Keratinocyte (primary cell): ENCODE data around the gene CLEC7A. TPM values are rescaled to one million over a fixed set of nuclear protein-coding genes. Genes with fewer than 3 reads are reported as not detected.

Experiments
- DNase-seq: peaks from one replicate; pipeline ENCODE4 v3.0.0-alpha.2; 2011; ENCODE audit warnings: low read depth, missing footprints, low spot score
- FAIRE-seq: peaks from 2 replicates; lab custom pipeline; 2011; peaks lifted over from hg19 to GRCh38; lab: Jason Lieb, UNC
- H2AFZ ChIP-seq: 2 replicates; pipeline ENCODE4 v1.6.0; 2012; ENCODE audit warnings: low read length, control low read depth, inconsistent platforms; ENCODE audit not compliant: control insufficient read depth
- H3K27ac ChIP-seq: 2 replicates; pipeline ENCODE4 v1.5.1; 2011; ENCODE audit warnings: low read length; ENCODE audit not compliant: control insufficient read depth, insufficient read depth
- H3K27me3 ChIP-seq: 3 replicates; pipeline ENCODE4 v1.6.0; 2011; ENCODE audit warnings: low read length; ENCODE audit not compliant: control insufficient read depth, insufficient read depth; ENCODE audit errors: extremely low read depth
- H3K36me3 ChIP-seq, 2 experiments: 2 replicates in 1 of 2; 3 replicates in 1 of 2; pipeline ENCODE4 v1.5.1; 2011; ENCODE audit warnings: low read length in 2 of 2, mild to moderate bottlenecking in 1 of 2; ENCODE audit not compliant: control insufficient read depth in 2 of 2, insufficient read depth in 2 of 2; ENCODE audit errors: extremely low read depth in 1 of 2
- H3K4me1 ChIP-seq: 3 replicates; pipeline ENCODE4 v1.5.1; 2011; ENCODE audit warnings: low read length; ENCODE audit not compliant: control insufficient read depth, insufficient read depth; ENCODE audit errors: extremely low read depth
- H3K4me2 ChIP-seq: 3 replicates; pipeline ENCODE4 v1.6.0; 2011; ENCODE audit warnings: low read depth, low read length; ENCODE audit not compliant: control insufficient read depth, insufficient read depth; ENCODE audit errors: extremely low read depth
- H3K4me3 ChIP-seq, 3 experiments: fragments of 200-600 bp in 1 of 3; sonication (generic) in 1 of 3; 2 replicates in 2 of 3; 3 replicates in 1 of 3; pipeline ENCODE4 v1.5.1; 2011 to 2016; ENCODE audit warnings: low read length in 3 of 3, mild to moderate bottlenecking in 3 of 3, control low read depth in 2 of 3, inconsistent platforms in 1 of 3, low read depth in 1 of 3, mixed read lengths in 1 of 3, mixed run types in 1 of 3, moderate library complexity in 1 of 3; ENCODE audit not compliant: control insufficient read depth in 2 of 3, insufficient read depth in 2 of 3; ENCODE audit errors: extremely low read depth in 1 of 3
- H3K79me2 ChIP-seq: 2 replicates; pipeline ENCODE4 v1.6.0; 2012; ENCODE audit warnings: low read length; ENCODE audit not compliant: control insufficient read depth, insufficient read depth
- H3K9ac ChIP-seq: 3 replicates; pipeline ENCODE4 v1.6.0; 2011; ENCODE audit warnings: low read length; ENCODE audit not compliant: control insufficient read depth, insufficient read depth; ENCODE audit errors: extremely low read depth
- H3K9me1 ChIP-seq: 3 replicates; pipeline ENCODE4 v1.6.0; 2011; ENCODE audit warnings: low read length; ENCODE audit not compliant: control insufficient read depth, insufficient read depth; ENCODE audit errors: extremely low read depth
- H3K9me3 ChIP-seq: 2 replicates; pipeline ENCODE4 v1.5.1; 2012; ENCODE audit warnings: low read depth, low read length; ENCODE audit not compliant: control insufficient read depth
- H4K20me1 ChIP-seq: 3 replicates; pipeline ENCODE4 v1.6.0; 2011; ENCODE audit warnings: low read length; ENCODE audit not compliant: control insufficient read depth, insufficient read depth; ENCODE audit errors: extremely low read depth
- EZH2 ChIP-seq: IDR thresholded peaks from one replicate; pipeline ENCODE4 v1.6.1; 2012; ENCODE audit warnings: inconsistent platforms, mild to moderate bottlenecking, low read length, moderate library complexity
- dilution Hi-C: fragments of 300-500 bp; cut with MboI; formaldehyde crosslinking; loops from one replicate; pipeline ENCODE4 v1.7.0; 2020; ENCODE audit warnings: low sequenced_read_pairs; ENCODE audit not compliant: extremely low pct_ligation_motif_present
- polyA plus RNA-seq, 5 experiments: library from polyadenylated mRNA; depleted of rRNA in 3 of 5; stranded (reverse) in 3 of 5; stranded (forward) in 1 of 5; unstranded in 1 of 5; fragments of >200 nt; gene quantifications; 1 replicate in 1 of 5; 2 replicates in 3 of 5; 3 replicates in 1 of 5; pipeline versions ENCODE4 v1.2.1 to v1.2.3, GENCODE V29; 2011 to 2012; ENCODE audit warnings: missing spikeins in 2 of 5, low read depth in 1 of 5, low replicate concordance in 1 of 5
- TF ChIP-seq, protein P1 (sequence below), 3 experiments: IDR thresholded peaks in 1 of 3; conservative IDR thresholded peaks in 1 of 3; optimal IDR thresholded peaks in 1 of 3; 2 replicates in 2 of 3; 3 replicates in 1 of 3; pipeline versions ENCODE3 to v1.5.1; 2011; ENCODE audit warnings: low read length in 3 of 3, mild to moderate bottlenecking in 3 of 3, moderate library complexity in 2 of 3, control low read depth in 1 of 3, inconsistent platforms in 1 of 3; ENCODE audit not compliant: insufficient read depth in 2 of 3; ENCODE audit errors: extremely low read depth in 1 of 3

Gene CLEC7A
- polyA plus RNA-seq, 1 donor (not counting 4 experiments of a cell fraction or from before 2014, with no cell fraction given): 0.62 TPM

GRCh38 chr12:10068644-10069043 is 61.4 kb downstream of the CLEC7A start:
- DNase-seq (no peak), FAIRE-seq (no peak)
- H3K4me1 ChIP-seq: peaks cover 6% of the 10 kb centered on the region
- no peaks in the 10 kb centered on the region for H4K20me1 ChIP-seq
- H3K9ac ChIP-seq: no peak overlapping the region
- H3K36me3 ChIP-seq: no peaks in the 10 kb centered on the region
- H3K9me3 ChIP-seq: no peaks in the 10 kb centered on the region
- H3K79me2 ChIP-seq: no peaks in the 10 kb centered on the region
- H3K27me3 ChIP-seq: no peaks in the 10 kb centered on the region
- H3K4me3 ChIP-seq: no peak overlapping the region
- no peak overlapping the region for H2AFZ ChIP-seq
- dilution Hi-C loops: no loop called here
- no peak overlapping the region for H3K27ac ChIP-seq
- TF ChIP-seq, protein P1, sequence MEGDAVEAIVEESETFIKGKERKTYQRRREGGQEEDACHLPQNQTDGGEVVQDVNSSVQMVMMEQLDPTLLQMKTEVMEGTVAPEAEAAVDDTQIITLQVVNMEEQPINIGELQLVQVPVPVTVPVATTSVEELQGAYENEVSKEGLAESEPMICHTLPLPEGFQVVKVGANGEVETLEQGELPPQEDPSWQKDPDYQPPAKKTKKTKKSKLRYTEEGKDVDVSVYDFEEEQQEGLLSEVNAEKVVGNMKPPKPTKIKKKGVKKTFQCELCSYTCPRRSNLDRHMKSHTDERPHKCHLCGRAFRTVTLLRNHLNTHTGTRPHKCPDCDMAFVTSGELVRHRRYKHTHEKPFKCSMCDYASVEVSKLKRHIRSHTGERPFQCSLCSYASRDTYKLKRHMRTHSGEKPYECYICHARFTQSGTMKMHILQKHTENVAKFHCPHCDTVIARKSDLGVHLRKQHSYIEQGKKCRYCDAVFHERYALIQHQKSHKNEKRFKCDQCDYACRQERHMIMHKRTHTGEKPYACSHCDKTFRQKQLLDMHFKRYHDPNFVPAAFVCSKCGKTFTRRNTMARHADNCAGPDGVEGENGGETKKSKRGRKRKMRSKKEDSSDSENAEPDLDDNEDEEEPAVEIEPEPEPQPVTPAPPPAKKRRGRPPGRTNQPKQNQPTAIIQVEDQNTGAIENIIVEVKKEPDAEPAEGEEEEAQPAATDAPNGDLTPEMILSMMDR (optimal IDR thresholded peaks at IDR 0.05 in 1 of 3, IDR thresholded peaks at IDR 0.05 in 1 of 3, conservative IDR thresholded peaks at IDR 0.05 in 1 of 3; ENCODE audit: extremely low read depth in 1 of 3, insufficient read depth in 2 of 3, low read length in 3 of 3): no peak
- no peak for TF ChIP-seq EZH2
- H3K9me1 ChIP-seq: no peaks in the 10 kb centered on the region
- no peak overlapping the region for H3K4me2 ChIP-seq

- Histone ChIP-seq H4K20me1 (no peaks in the 10 kb centered on the region), H3K27me3 (no peaks in the 10 kb centered on the region), H3K9me3 (no peaks in the 10 kb centered on the region), H3K4me3 (no peak overlapping the region), H3K9me1 (no peaks in the 10 kb centered on the region), H2AFZ (no peak overlapping the region), H3K9ac (no peak overlapping the region), H3K4me1 (no peaks in the 10 kb centered on the region), H3K79me2 (no peaks in the 10 kb centered on the region), H3K36me3 (no peaks in the 10 kb centered on the region), H3K4me2 (no peak overlapping the region), H3K27ac (no peak overlapping the region)
- no peak for TF ChIP-seq EZH2
- TF ChIP-seq, protein P1 (optimal IDR thresholded peaks at IDR 0.05 in 1 of 3, IDR thresholded peaks at IDR 0.05 in 1 of 3, conservative IDR thresholded peaks at IDR 0.05 in 1 of 3; ENCODE audit: extremely low read depth in 1 of 3, insufficient read depth in 2 of 3, low read length in 3 of 3): no peak
- dilution Hi-C loops: no loop called here
- no peak for FAIRE-seq
- DNase-seq: no peak
Observed at GRCh38 chr12:10067942-10068341, 62.1 kb downstream of the CLEC7A start.
